ENCODE data around the gene APOA1. TPM values are rescaled to one million over a fixed set of nuclear protein-coding genes. Genes with fewer than 3 reads are reported as not detected.
A peak's percentile ranks its signal among the peaks of the same experiment; 100 is the strongest.

APOA1 gene
- total RNA-seq, 1 donor from 2014 or later: not detected

DNA sequence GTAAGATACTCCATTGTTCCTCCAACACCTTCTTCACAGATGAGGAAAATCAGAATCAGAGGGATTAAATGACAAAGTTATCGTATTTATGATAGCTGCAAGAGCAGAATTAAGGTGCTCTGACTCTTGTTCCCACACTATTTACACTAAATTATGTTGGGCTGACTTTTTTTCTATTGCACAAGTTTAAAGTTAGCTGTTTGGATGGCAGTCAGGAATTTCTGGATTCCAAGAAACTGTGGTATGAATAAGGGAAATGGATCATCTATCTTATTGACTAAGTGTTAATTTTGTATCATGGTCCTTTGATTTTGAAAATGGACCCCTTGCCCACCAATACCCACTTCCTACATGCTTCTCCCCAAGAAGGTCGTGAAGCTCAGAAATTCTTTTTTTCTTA, 19.9 kb upstream of the APOA1 start:
- peaks cover 9% of the 10 kb centered on the region for H3K36me3 ChIP-seq (ENCODE audit: control insufficient read depth, insufficient read depth, low read length)
- H3K4me3 ChIP-seq (ENCODE audit: low read depth, low read length): no peak overlapping the region
- no peak for DNase-seq (ENCODE audit: low read depth)
- H3K27me3 ChIP-seq (ENCODE audit: control insufficient read depth, insufficient read depth, low read length): no peaks in the 10 kb centered on the region
- TF ChIP-seq, protein P1, sequence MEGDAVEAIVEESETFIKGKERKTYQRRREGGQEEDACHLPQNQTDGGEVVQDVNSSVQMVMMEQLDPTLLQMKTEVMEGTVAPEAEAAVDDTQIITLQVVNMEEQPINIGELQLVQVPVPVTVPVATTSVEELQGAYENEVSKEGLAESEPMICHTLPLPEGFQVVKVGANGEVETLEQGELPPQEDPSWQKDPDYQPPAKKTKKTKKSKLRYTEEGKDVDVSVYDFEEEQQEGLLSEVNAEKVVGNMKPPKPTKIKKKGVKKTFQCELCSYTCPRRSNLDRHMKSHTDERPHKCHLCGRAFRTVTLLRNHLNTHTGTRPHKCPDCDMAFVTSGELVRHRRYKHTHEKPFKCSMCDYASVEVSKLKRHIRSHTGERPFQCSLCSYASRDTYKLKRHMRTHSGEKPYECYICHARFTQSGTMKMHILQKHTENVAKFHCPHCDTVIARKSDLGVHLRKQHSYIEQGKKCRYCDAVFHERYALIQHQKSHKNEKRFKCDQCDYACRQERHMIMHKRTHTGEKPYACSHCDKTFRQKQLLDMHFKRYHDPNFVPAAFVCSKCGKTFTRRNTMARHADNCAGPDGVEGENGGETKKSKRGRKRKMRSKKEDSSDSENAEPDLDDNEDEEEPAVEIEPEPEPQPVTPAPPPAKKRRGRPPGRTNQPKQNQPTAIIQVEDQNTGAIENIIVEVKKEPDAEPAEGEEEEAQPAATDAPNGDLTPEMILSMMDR (IDR thresholded peaks at IDR 0.05; ENCODE audit: insufficient read depth, low read length, severe bottlenecking): no peak
- no peak for FAIRE-seq

DNA sequence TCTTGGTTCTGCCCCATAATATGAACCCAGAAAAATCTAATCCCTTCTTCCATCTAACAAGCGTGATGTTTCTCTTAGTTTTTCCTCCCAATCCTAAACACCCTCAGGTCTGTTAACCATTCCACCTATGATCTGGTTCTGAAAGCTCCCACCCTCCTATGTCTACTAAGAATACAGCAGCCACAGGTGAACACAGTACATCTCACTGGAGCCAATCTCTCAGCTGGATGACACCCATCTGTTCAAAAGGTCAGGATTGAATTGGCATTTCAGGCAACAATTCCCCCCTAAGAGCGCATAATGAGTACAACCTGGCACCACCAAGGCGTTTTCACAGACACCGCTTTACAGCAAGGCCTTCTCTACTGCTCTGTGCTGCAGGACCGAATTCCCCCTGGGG, 19.0 kb upstream of the APOA1 start:
- Histone ChIP-seq H3K27me3 (ENCODE audit: control insufficient read depth, insufficient read depth, low read length) (no peaks in the 10 kb centered on the region), H3K36me3 (ENCODE audit: control insufficient read depth, insufficient read depth, low read length) (peaks cover 9% of the 10 kb centered on the region), H3K4me3 (ENCODE audit: low read depth, low read length) (no peak overlapping the region)
- TF ChIP-seq, protein P1 (IDR thresholded peaks at IDR 0.05; ENCODE audit: insufficient read depth, low read length, severe bottlenecking): no peak
- FAIRE-seq (no peak), DNase-seq (ENCODE audit: low read depth) (no peak)

DNA sequence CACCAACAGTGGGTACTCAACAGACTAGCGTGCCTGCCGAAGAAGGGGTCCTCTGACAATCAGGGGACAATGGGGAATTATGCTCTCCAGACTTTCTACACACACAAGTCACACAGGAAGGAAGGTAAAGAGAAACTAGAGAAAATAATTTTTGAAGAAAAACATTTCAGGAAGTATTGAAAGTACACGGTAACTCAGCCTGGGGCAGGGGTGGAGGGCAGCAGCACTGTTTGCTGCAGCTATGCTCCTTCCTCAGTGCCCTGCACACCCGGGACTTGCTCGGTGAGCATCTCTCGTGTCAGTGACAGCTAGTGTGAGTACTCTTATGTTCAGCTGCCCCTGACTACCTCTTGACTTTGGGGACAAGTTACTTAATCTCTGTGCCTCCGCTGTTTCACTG, 18.0 kb upstream of the APOA1 start:
- Histone ChIP-seq H3K36me3 (ENCODE audit: control insufficient read depth, insufficient read depth, low read length) (peaks cover 9% of the 10 kb centered on the region), H3K27me3 (ENCODE audit: control insufficient read depth, insufficient read depth, low read length) (no peaks in the 10 kb centered on the region), H3K4me3 (ENCODE audit: low read depth, low read length) (no peak overlapping the region)
- TF ChIP-seq, protein P1 (IDR thresholded peaks at IDR 0.05; ENCODE audit: insufficient read depth, low read length, severe bottlenecking): no peak
- FAIRE-seq (no peak), DNase-seq (ENCODE audit: low read depth) (no peak)

DNA sequence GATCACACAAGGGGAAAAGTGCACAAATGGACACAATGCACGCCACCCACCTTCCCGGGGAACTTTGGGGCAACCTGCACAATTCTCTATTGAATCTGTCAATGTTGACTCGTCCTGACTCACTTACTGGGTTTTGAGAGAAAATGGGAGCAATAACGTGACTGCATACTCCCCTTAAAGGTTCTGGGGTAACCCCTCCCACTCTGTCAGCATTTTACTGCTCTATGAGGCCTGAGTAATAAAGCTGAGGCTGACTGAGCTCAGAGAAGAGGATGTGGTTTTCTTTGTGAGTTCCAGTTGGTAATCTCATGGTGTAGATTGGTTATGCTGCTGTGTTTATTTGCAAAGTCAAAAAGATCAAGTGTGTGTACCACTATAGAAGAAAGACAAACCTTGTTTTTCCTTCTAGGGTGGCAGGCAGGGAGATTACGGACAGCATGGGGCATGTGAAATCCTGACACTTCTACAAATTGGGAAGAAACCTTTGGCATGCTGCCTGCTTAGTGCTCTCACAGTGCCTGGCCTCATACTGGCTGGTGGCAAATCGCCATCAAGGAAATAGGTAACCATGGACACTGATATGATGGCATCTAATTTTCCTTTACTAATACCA, 16.1 kb upstream of the APOA1 start:
- FAIRE-seq: no peak
- peak; percentile 97 for DNase-seq (ENCODE audit: low read depth)
- TF ChIP-seq, protein P1 (IDR thresholded peaks at IDR 0.05; ENCODE audit: insufficient read depth, low read length, severe bottlenecking): no peak
- peaks cover 8% of the 10 kb centered on the region for H3K36me3 ChIP-seq (ENCODE audit: control insufficient read depth, insufficient read depth, low read length)
- no peak overlapping the region for H3K4me3 ChIP-seq (ENCODE audit: low read depth, low read length)
- no peaks in the 10 kb centered on the region for H3K27me3 ChIP-seq (ENCODE audit: control insufficient read depth, insufficient read depth, low read length)

DNA sequence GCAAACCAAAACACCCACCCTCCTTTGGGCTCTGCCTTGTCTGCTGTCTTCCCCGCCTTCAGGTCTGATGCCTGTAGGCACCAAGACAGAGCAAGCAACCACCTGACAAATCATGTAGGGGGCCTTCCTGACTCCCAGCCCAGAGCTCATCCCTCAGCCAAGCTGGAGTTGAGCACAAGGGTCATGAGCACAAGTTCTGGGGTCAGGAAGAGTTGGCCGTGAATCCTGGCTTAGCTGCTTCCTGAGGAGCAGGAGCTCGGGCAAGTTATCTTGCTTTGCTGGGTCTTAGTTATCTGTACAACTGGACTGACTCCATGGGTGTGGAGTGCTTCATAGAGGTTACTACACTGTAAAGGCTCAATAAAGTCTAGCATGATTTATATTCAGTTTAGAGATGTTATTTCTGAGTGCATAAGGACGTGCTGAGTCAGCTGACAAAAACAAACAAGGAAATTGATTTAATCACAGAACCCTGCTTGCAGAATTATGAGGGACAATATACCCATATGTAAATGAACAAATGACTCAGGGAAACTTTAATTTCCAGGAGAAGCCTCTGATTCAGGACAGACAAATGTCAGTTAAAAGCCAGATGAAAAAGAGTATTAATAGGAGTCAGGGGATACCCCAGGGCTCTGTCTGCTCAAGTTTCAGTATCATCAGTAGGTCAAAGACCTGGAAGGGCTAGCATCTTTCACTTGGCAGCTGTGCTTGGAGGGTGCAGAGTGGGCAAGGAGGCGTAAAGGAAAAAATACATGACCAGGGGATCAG, 15.0 kb upstream of the APOA1 start:
- Histone ChIP-seq H3K27me3 (ENCODE audit: control insufficient read depth, insufficient read depth, low read length) (no peaks in the 10 kb centered on the region), H3K4me3 (ENCODE audit: low read depth, low read length) (no peak overlapping the region), H3K36me3 (ENCODE audit: control insufficient read depth, insufficient read depth, low read length) (peaks cover 6% of the 10 kb centered on the region)
- DNase-seq (ENCODE audit: low read depth) (peak; percentile 77), FAIRE-seq (no peak)
- TF ChIP-seq, protein P1 (IDR thresholded peaks at IDR 0.05; ENCODE audit: insufficient read depth, low read length, severe bottlenecking): no peak

Measured in bronchial epithelial cell (primary cell).